ENCODE results near the gene CNEP1R1.

The CNEP1R1 gene

GRCh38 chr16:50021544-50021943 is 3.5 kb upstream of the CNEP1R1 start:
- no peak for DNase-seq

- DNase-seq: no peak
Observed at GRCh38 chr16:50023641-50024040, 1.4 kb upstream of the CNEP1R1 start.

- DNase-seq: no peak
Observed at GRCh38 chr16:50024207-50024606, 818 bp upstream of the CNEP1R1 start.

GRCh38 chr16:50025537-50025931 is 509 bp downstream of the CNEP1R1 start:
- DNase-seq: peak; percentile 17

GRCh38 chr16:50027829-50028228 is 2.8 kb downstream of the CNEP1R1 start:
- DNase-seq: no peak

GRCh38 chr16:50035468-50035992 is 10.5 kb downstream of the CNEP1R1 start:
- DNase-seq: no peak

- no peak for DNase-seq
Observed at GRCh38 chr16:50036426-50036825, 11.4 kb downstream of the CNEP1R1 start.

- no peak for DNase-seq
Observed at GRCh38 chr16:50037662-50038220, 12.7 kb downstream of the CNEP1R1 start.

GRCh38 chr16:50038286-50038685 is 13.3 kb downstream of the CNEP1R1 start:
- no peak for DNase-seq

- DNase-seq: no peak
Observed at GRCh38 chr16:50038756-50039529, 13.9 kb downstream of the CNEP1R1 start.

GRCh38 chr16:50040018-50040417 is 15.0 kb downstream of the CNEP1R1 start:
- DNase-seq: no peak

- no peak for DNase-seq
Observed at GRCh38 chr16:50040710-50041109, 15.7 kb downstream of the CNEP1R1 start.

- no peak for DNase-seq
Observed at GRCh38 chr16:50043358-50043757, 18.3 kb downstream of the CNEP1R1 start.

GRCh38 chr16:50045412-50045811 is 20.4 kb downstream of the CNEP1R1 start:
- no peak for DNase-seq

- DNase-seq: no peak
Observed at GRCh38 chr16:50046853-50047252, 21.8 kb downstream of the CNEP1R1 start.

- no peak for DNase-seq
Observed at GRCh38 chr16:50047864-50048263, 22.8 kb downstream of the CNEP1R1 start.

GRCh38 chr16:50050802-50051201 is 25.8 kb downstream of the CNEP1R1 start:
- no peak for DNase-seq

- DNase-seq: no peak
Observed at GRCh38 chr16:50056226-50056625, 31.2 kb downstream of the CNEP1R1 start.

- DNase-seq: no peak
Observed at GRCh38 chr16:50058091-50058771, 33.2 kb downstream of the CNEP1R1 start.

GRCh38 chr16:50059111-50059510 is 34.1 kb downstream of the CNEP1R1 start:
- DNase-seq: no peak

- DNase-seq: no peak
Observed at GRCh38 chr16:50059669-50060068, 34.6 kb downstream of the CNEP1R1 start.

- DNase-seq: no peak
Observed at GRCh38 chr16:50061326-50061725, 36.3 kb downstream of the CNEP1R1 start.

- no peak for DNase-seq
Observed at GRCh38 chr16:50065241-50065623, 40.2 kb downstream of the CNEP1R1 start.

All from activated CD4-positive, alpha-beta T cell treated with anti-CD3 and anti-CD28 coated beads, Interleukin-2, amount 50 U/mL, for 1 hour (primary cell).